Ectodermal cell (in vitro differentiated cells): ENCODE data around the gene IFNA7.
"Not testable (repeated sequence)": the region's sequence is repeated elsewhere in the genome, so short reads cannot be mapped to it uniquely, and the experiment has no call there.

ENCODE experiments used
- H3K27ac ChIP-seq: 2 replicates; pipeline ENCODE4 v1.7.0; 2013; ENCODE audit warnings: mild to moderate bottlenecking, low read depth, low read length; ENCODE audit not compliant: insufficient read depth, poor library complexity, severe bottlenecking
- H3K27me3 ChIP-seq: 2 replicates; pipeline ENCODE4 v1.7.0; 2013; ENCODE audit warnings: mild to moderate bottlenecking, low read length; ENCODE audit not compliant: insufficient read depth, control insufficient read depth, poor library complexity, severe bottlenecking
- H3K36me3 ChIP-seq: one replicate; pipeline ENCODE4 v1.7.0; 2013; ENCODE audit warnings: low read length; ENCODE audit not compliant: control insufficient read depth, insufficient read depth
- H3K4me1 ChIP-seq: one replicate; pipeline ENCODE4 v1.7.0; 2013; ENCODE audit warnings: low read length; ENCODE audit not compliant: control insufficient read depth, insufficient read depth
- H3K4me3 ChIP-seq: 2 replicates; pipeline ENCODE4 v1.7.0; 2013; ENCODE audit warnings: low read depth, low read length, control low read depth; ENCODE audit not compliant: insufficient read depth
- H3K9me3 ChIP-seq: 2 replicates; pipeline ENCODE4 v1.7.0; 2013; ENCODE audit warnings: mild to moderate bottlenecking, low read length, moderate library complexity; ENCODE audit not compliant: control insufficient read depth
- WGBS, 2 experiments: methylation state at CpG; one replicate each; pipeline ENCODE4 v1.1.7; 2013; ENCODE audit warnings: missing lambda C conversion rate in 2 of 2; 5-methylcytosine and 5-hydroxymethylcytosine counted together

Gene IFNA7

GRCh38 chr9:21182810-21183736 lies 18.9 kb downstream of the IFNA7 start:
- not testable (repeated sequence) for H3K36me3 ChIP-seq, H3K9me3 ChIP-seq, H3K4me1 ChIP-seq, H3K27me3 ChIP-seq, H3K27ac ChIP-seq, H3K4me3 ChIP-seq
- 48 to 56% methylated on average over 3 of the region's 4 CpGs for WGBS, 2 experiments

- Histone ChIP-seq H3K36me3 (no peaks in the 10 kb centered on the region), H3K4me1 (no peaks in the 10 kb centered on the region), H3K9me3 (no peaks in the 10 kb centered on the region), H3K27ac (no peak overlapping the region), H3K4me3 (no peak overlapping the region), H3K27me3 (no peaks in the 10 kb centered on the region)
- WGBS, 2 experiments, result 93 to 97% methylated on average over 2 of the region's 2 CpGs
Measured at GRCh38 chr9:21174671-21175070, 27.3 kb downstream of the IFNA7 start.

- H3K36me3 ChIP-seq, result no peaks in the 10 kb centered on the region
- no peaks in the 10 kb centered on the region for H3K27me3 ChIP-seq
- H3K9me3 ChIP-seq, result no peaks in the 10 kb centered on the region
- H3K27ac ChIP-seq, result no peak overlapping the region
- H3K4me1 ChIP-seq, result no peaks in the 10 kb centered on the region
- no peak overlapping the region for H3K4me3 ChIP-seq
- WGBS, 2 experiments, result 86 to 94% methylated on average over 3 of the region's 3 CpGs
Measured at GRCh38 chr9:21172156-21172555, 29.8 kb downstream of the IFNA7 start.

GRCh38 chr9:21171351-21171750 lies 30.7 kb downstream of the IFNA7 start:
- Histone ChIP-seq H3K27me3 (no peaks in the 10 kb centered on the region), H3K27ac (no peak overlapping the region), H3K4me1 (no peaks in the 10 kb centered on the region), H3K9me3 (no peaks in the 10 kb centered on the region), H3K36me3 (no peaks in the 10 kb centered on the region), H3K4me3 (no peak overlapping the region)
- WGBS, 2 experiments, result 69 to 80% methylated on average over 1 of the region's 1 CpG

- H3K36me3 ChIP-seq, H3K27ac ChIP-seq, H3K27me3 ChIP-seq, H3K9me3 ChIP-seq, H3K4me3 ChIP-seq, H3K4me1 ChIP-seq: not testable (repeated sequence)
- WGBS, 2 experiments, result 90 to 100% methylated on average over 2 of the region's 2 CpGs
Measured at GRCh38 chr9:21166560-21166959, 35.4 kb downstream of the IFNA7 start, which contains the start of gene IFNA21. TSS of gene IFNA21 (minus strand) at chr9:21166660. CDS start at chr9:21166612, 48 bp downstream.

GRCh38 chr9:21165516-21165915 lies 36.5 kb downstream of the IFNA7 start:
- WGBS, 2 experiments, result 87 to 100% methylated on average over 1 of the region's 1 CpG

GRCh38 chr9:21160178-21160577 lies 41.8 kb downstream of the IFNA7 start:
- Histone ChIP-seq H3K4me1 (no peaks in the 10 kb centered on the region), H3K27me3 (no peaks in the 10 kb centered on the region), H3K27ac (no peak overlapping the region), H3K9me3 (no peaks in the 10 kb centered on the region), H3K4me3 (no peak overlapping the region), H3K36me3 (no peaks in the 10 kb centered on the region)
- 61 to 95% methylated on average over 1 of the region's 1 CpG for WGBS, 2 experiments

More at GRCh38 chr9:21165516-21165915, 36.5 kb downstream of the IFNA7 start:
- Histone ChIP-seq H3K27ac (no peak overlapping the region), H3K9me3 (no peaks in the 10 kb centered on the region), H3K4me3 (no peak overlapping the region), H3K27me3 (no peaks in the 10 kb centered on the region), H3K36me3 (no peaks in the 10 kb centered on the region), H3K4me1 (no peaks in the 10 kb centered on the region)

GRCh38 chr9:21155501-21155900 lies 46.5 kb downstream of the IFNA7 start:
- Histone ChIP-seq H3K4me3 (no peak overlapping the region), H3K4me1 (no peaks in the 10 kb centered on the region), H3K36me3 (no peaks in the 10 kb centered on the region), H3K9me3 (no peaks in the 10 kb centered on the region), H3K27ac (no peak overlapping the region), H3K27me3 (no peaks in the 10 kb centered on the region)
- 87 to 90% methylated on average over 2 of the region's 2 CpGs for WGBS, 2 experiments

- H3K9me3 ChIP-seq, result no peaks in the 10 kb centered on the region
- H3K4me3 ChIP-seq, result no peak overlapping the region
- no peaks in the 10 kb centered on the region for H3K36me3 ChIP-seq
- no peaks in the 10 kb centered on the region for H3K4me1 ChIP-seq
- WGBS, 2 experiments, result 17 to 19% methylated on average over 3 of the region's 3 CpGs
- no peaks in the 10 kb centered on the region for H3K27me3 ChIP-seq
- H3K27ac ChIP-seq, result peak overlapping the region; percentile 3
Measured at GRCh38 chr9:21154018-21154608, 47.9 kb downstream of the IFNA7 start.

- WGBS, 2 experiments, result 41% methylated on average over 3 of the region's 3 CpGs
- Histone ChIP-seq H3K27ac (no peak overlapping the region), H3K27me3 (no peaks in the 10 kb centered on the region), H3K4me1 (no peaks in the 10 kb centered on the region), H3K4me3 (no peak overlapping the region), H3K9me3 (no peaks in the 10 kb centered on the region), H3K36me3 (no peaks in the 10 kb centered on the region)
Measured at GRCh38 chr9:21153336-21154017, 48.5 kb downstream of the IFNA7 start.
